Mucosa of descending colon (tissue), 3 donors: ENCODE measurements around the gene FARS2. TPM values are rescaled to one million over a fixed set of nuclear protein-coding genes. Genes with fewer than 3 reads are reported as not detected.
A peak's percentile ranks its signal among the peaks of the same experiment; 100 is the strongest.

Source experiments
- ATAC-seq: fragments of 200-7000 bp; cut with Tn5 transposase; one replicate; pipeline ENCODE4 v1.9.1; 2020; ENCODE audit warnings: mild to moderate bottlenecking, moderate library complexity
- DNase-seq, 3 donors: peaks; one replicate each; pipeline ENCODE4 v3.0.0-alpha.2; 2020
- H3K36me3 ChIP-seq: fragments of 200-600 bp; one replicate; pipeline ENCODE4 v1.8.0; 2021; ENCODE audit warnings: low read depth, mild to moderate bottlenecking
- H3K4me1 ChIP-seq: fragments of 200-600 bp; one replicate; pipeline ENCODE4 v1.8.0; 2021; ENCODE audit warnings: low read depth, mild to moderate bottlenecking
- H3K4me3 ChIP-seq: fragments of 200-600 bp; one replicate; pipeline ENCODE4 v1.8.0; 2021; ENCODE audit warnings: mild to moderate bottlenecking
- H3K9me3 ChIP-seq: fragments of 200-600 bp; one replicate; pipeline ENCODE4 v1.8.0; 2021; ENCODE audit warnings: mild to moderate bottlenecking
- CTCF ChIP-seq: fragments of 200-600 bp; IDR thresholded peaks from one replicate; pipeline ENCODE4 v1.8.0; 2022; ENCODE audit warnings: antibody characterized with exemption, mild to moderate bottlenecking
- intact Hi-C, 2 donors: fragments of 100-400 bp; cut with DNase I in 1 of 2; cut with micrococcal nuclease in 1 of 2; formaldehyde crosslinking; loops; one replicate each; pipeline versions ENCODE4 v1.11.0 to v1.11.1; 2022; cut with DNase I, micrococcal nuclease
- total RNA-seq, 3 donors: library from RNA; stranded (reverse); fragmentation: NEBNext Ultra II Directional in 2 of 3; extraction: Animal tissue kit (Norgen Biotek cat#: 25700) in 2 of 3; gene quantifications; one replicate each; pipeline versions ENCODE4 v1.2.1 to v1.2.4, GENCODE V29; 2021 to 2023
- donor health status: DM: no; HTN: no; CAD: no; lungs with moderate emphysema.
- donor health status: DM: no; HTN: no; CAD: no.
- donor health status: DM: no; HTN: yes; CAD: no.

Gene FARS2
- total RNA-seq, 3 donors from 2014 or later: 15.2 to 21.6 (median 17.2) TPM

GRCh38 chr6:5663739-5664138 is 402.4 kb downstream of the FARS2 start:
- Histone ChIP-seq H3K9me3 (no peaks in the 10 kb centered on the region), H3K4me3 (no peak overlapping the region), H3K4me1 (no peaks in the 10 kb centered on the region), H3K36me3 (no peaks in the 10 kb centered on the region)
- intact Hi-C loops: no loop called here
- ATAC-seq (no peak), DNase-seq (no peak)
- no peak for TF ChIP-seq CTCF

- H3K4me3 ChIP-seq: no peak overlapping the region
- DNase-seq: no peak
- intact Hi-C loops: no loop called here
- no peaks in the 10 kb centered on the region for H3K36me3 ChIP-seq
- TF ChIP-seq CTCF: no peak
- no peaks in the 10 kb centered on the region for H3K4me1 ChIP-seq
- no peak for ATAC-seq
- H3K9me3 ChIP-seq: no peaks in the 10 kb centered on the region
Measured at GRCh38 chr6:5664149-5664548, 402.8 kb downstream of the FARS2 start.

DNA sequence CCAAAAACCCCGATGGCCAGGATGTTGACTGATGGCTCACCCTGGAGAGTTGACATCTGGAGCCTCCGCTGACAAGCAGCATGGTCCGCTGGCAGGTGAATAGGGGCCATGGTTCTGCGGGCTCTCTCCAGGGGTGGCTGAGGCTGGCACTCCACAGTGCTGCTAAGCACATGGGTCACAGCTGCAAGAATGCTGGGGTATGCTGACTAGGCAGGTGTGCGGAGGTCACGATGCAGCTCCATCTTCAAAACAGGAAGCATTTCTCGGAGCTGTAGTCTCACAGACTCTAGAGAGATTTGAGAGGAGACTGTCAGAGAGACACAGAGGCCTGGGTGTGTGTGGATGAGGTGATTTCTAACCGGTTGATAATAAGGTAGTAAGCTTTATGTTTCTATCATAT is 403.9 kb downstream of the FARS2 start:
- intact Hi-C loops: no loop called here
- no peaks in the 10 kb centered on the region for H3K36me3 ChIP-seq
- TF ChIP-seq CTCF: no peak
- no peak for DNase-seq
- no peaks in the 10 kb centered on the region for H3K9me3 ChIP-seq
- H3K4me1 ChIP-seq: no peaks in the 10 kb centered on the region
- peak; percentile 55 for ATAC-seq
- no peak overlapping the region for H3K4me3 ChIP-seq

DNA sequence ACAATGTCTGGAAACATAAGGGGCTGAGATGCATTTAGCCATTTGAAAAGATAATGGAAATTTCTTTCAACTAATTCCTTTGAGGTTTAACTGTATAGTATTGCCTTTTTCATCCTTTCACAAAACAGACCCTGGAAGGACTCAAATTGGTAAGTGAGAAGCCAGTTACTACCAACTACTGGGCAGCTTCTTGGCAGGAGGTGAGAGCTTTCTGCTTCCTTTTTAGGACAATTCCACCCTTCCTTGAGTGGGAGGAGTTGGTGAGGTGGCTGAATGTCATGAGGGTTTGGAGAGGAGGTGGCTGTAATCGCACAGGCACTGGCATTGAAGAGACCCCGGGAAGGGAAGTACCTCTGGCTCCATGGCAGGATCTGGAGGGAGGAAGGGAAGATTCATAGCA is 404.4 kb downstream of the FARS2 start:
- intact Hi-C loops: no loop called here
- no peak for ATAC-seq
- no peaks in the 10 kb centered on the region for H3K36me3 ChIP-seq
- no peak overlapping the region for H3K4me3 ChIP-seq
- H3K9me3 ChIP-seq: no peaks in the 10 kb centered on the region
- no peak for DNase-seq
- H3K4me1 ChIP-seq: no peaks in the 10 kb centered on the region
- no peak for TF ChIP-seq CTCF

- Histone ChIP-seq H3K9me3 (no peaks in the 10 kb centered on the region), H3K4me1 (no peaks in the 10 kb centered on the region), H3K36me3 (no peaks in the 10 kb centered on the region), H3K4me3 (no peak overlapping the region)
- DNase-seq: no peak
- ATAC-seq: no peak
- intact Hi-C loops: no loop called here
- TF ChIP-seq CTCF: no peak
Measured at GRCh38 chr6:5666695-5667094, 405.4 kb downstream of the FARS2 start.

DNA sequence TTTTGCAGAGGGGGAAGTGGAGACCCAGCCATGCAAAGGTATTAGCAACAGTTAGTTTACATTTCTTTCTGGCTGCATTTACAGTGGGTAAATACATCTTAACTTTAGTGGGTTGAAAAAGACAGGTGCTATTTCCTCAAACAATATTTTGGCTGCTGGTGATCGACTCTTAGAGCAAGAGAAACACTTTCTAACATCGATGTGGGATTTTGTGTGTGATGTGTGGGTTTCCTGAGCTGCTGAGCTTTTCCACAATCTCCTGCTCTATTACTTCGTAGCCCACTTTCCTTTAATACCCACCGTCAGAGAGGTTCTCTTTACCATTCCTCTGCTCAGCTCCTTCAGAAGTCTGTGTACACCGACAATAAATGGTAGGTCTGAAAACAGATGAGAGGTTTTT is 406.4 kb downstream of the FARS2 start:
- DNase-seq (no peak), ATAC-seq (no peak)
- intact Hi-C loops: no loop called here
- Histone ChIP-seq H3K4me3 (no peak overlapping the region), H3K36me3 (no peaks in the 10 kb centered on the region), H3K4me1 (no peaks in the 10 kb centered on the region), H3K9me3 (no peaks in the 10 kb centered on the region)
- TF ChIP-seq CTCF: no peak
